Occipital lobe (tissue), 2 donors: ENCODE results near the gene GREB1. TPM values are rescaled to one million over a fixed set of nuclear protein-coding genes. Genes with fewer than 3 reads are reported as not detected.

Experiments used
- DNase-seq: peaks from one replicate; lab custom pipeline; 2025; lab: John Stamatoyannopoulos, UW
- total RNA-seq: library from RNA; depleted of rRNA; stranded (reverse); fragments of >200 nt; gene quantifications from one replicate; pipeline ENCODE4 v1.2.3, GENCODE V29; 2014

The GREB1 gene
- total RNA-seq, 1 donor from 2014 or later: 1.4 TPM

DNA sequence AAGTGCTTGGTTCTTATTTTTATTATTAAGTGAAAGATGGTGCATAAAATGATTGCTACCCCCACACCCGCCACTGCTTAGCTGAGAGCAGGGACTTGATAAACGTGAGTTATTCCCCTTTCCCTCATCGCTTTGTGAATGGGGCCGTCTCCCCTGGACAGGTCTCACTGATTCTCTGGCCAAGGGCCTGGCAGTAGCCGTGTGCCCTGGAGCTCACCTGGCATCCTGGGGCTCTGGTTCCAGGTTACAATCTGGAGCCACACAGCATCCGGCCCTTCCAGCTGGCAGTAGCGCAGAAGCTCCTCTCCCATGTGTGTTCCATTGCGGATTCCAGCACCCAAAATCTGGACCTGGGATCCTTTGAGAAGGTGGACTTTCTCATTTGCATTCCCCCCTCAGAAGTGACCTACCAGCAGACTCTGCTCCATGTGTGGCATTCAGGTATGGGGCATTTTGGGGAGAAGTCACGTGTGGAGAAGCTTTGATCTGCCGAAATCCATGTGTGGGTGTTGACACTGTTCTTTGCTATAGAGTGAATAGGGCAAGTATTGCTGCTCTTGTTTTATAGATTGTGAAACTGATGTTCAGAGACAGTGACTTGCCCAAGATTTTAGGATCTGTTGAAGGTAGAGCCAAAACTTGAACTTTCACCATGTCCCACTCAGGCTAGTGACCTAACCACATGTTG, 63.8 kb downstream of the GREB1 start:
- DNase-seq: no peak

DNA sequence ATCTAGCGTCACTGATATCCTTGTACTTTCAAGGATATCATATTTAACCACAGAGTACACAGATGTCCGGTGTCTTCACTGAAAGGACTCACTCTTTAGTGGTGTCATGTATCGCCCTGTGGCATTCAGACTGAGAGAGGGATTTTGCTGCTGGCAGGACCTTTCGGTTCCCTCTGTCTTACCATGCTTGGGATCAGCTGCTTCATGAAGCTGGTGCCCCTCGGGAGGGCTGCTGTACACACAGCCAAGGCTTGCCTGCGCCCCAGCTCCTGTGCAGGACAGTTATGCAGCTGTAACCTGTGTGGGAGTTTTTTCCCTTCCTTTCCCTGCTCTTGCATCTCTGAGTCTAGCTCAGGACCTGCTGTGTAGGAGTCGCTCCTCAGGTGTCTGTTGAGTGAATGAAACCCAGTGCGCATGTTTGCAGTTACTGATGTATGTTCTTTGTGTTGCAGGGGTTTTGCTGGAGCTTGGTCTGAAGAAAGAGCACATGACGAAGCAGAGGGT, 64.4 kb downstream of the GREB1 start:
- DNase-seq: no peak

DNA sequence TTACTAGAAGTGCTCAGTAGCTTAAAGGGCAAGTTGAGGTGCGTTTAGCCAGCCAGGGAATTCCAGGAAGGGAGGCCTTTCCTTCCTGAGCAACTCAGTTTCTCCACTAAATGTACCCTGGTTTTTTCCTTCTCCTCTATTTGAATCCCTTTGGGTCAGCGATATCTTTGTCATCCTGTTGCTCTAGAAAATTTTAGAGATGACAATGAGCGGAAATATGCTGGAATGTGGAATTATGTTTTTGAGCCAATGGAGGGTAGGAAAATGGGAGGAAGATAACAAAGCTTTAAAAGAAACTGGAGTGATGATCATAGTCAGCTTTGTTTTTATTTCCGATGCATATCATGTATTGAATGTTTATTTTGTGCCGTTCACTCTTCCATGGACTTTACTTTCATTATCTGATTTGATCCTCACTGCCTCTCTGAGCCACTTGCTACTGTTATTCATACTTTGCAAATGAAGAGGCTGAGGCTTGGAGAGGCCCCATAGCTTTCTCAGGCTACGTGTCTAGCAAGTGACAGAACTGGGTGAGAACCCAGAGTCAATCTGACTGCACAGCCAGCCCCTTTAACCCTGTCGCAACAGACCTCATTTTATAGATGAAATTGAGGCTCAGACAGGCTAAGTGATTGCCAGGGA, 68.8 kb downstream of the GREB1 start:
- no peak for DNase-seq

DNA sequence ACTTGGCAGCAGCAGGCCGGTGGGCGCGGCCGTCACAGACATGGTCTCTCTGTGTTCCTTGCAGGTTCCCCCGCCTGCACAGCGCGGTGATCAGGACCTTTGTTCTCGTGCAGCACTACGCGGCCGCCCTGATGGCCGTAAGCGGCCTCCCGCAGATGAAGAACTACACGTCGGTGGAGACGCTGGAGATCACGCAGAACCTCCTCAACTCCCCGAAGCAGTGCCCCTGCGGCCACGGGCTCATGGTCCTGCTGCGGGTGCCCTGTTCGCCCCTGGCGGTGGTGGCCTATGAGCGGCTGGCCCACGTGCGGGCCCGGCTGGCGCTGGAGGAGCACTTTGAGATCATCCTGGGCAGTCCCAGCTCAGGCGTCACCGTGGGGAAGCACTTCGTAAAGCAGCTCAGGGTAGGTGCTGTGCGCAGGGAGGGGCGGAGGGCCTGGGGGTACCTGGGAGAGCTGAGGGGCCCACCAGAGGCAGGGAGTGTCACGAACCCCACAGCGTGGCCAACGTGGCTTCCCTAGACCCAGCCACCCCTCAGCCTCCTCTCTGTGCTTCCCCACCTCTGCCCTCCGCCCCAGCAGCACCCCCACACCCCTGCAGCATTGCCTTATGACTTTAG, 76.9 kb downstream of the GREB1 start:
- no peak for DNase-seq

DNA sequence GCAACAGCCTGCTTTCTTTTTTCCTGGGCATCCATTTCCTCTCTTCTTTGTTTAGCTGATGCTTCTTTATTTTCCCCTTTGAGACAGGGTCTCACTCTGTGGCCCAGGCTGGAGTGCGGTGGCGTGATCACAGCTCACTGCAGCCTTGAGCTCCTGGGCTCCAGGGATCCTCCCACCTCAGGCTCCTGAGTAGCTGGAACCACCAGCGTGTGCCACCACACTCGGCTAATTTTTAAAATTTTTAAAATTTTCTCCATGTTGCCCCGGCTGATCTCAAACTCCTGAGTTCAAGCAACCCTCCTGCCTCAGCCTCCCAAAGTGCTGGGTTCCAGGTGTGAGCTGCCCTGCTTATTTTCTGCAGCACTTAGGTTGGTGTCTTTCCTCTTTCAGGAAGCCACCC, 77.4 kb downstream of the GREB1 start:
- no peak for DNase-seq

DNA sequence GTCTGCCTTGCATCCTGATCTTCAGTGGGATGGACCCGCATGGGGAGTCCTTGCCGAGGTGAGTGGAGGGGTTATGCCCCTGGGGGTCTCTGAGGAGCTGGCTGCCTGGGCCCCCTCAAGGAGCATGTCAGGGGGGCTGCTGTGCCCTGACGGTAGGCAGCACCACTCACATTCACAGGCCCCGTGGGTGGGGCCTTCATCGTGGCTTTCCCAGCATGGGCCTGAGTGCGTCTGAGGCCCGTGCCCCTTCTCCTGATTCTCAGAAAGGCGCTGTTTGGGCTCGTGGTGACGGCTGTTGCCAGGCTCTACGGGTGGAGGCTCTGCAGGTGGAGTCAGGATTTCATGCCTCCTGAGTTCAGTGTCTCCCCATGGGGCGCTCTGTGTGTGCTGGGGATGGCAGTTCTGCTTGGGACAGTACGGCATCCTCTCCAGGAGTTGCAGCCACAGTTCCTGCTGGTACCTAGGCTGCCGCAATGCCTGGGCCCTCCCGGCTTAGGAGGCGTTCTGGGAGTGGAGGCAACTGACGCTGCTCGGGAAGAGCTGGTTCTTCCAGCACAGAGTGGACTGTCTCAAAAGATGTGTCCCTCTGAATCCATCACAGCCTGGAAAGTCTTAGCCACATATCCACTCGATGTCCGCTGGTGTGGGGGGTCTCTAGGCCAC, 78.8 kb downstream of the GREB1 start:
- DNase-seq: no peak

DNA sequence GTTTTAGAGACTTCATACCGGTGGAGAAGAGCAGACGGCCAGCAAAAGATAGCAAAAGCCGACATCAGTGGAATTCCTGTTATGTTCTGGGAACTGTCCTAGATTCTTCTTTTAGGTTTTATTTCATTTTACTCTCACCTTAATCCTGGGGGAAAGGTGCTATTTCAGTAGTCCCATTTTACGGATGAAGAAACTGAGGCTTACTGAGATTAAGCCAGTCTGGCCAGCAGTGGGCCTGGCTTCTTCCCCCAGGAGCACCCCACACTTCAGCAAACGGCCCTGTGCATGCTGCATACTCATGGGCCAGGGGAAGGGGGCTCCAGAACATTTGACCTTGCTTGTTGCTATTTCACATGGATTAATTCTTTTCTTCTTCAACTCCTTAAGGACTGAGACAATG, 79.5 kb downstream of the GREB1 start:
- DNase-seq: no peak

DNA sequence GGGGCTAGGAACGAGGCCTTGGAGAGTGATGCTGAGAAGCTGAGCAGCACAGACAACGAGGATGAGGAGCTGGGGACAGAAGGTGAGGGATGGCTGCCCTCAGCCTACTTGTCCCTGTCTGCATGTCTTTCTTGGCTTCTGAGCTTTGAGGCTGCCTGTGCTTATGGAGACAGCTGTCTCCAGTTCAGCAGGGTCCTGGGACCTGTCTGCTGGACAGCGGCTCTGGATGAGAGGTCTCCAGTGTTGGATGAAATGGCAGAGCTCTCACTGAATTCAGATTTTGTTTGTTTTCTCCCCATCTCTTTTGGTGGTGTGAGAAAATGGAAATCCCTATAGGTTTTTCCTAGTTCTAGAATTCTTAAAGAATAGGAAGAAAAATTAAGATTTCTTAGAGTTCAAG, 81.4 kb downstream of the GREB1 start:
- DNase-seq: no peak

DNA sequence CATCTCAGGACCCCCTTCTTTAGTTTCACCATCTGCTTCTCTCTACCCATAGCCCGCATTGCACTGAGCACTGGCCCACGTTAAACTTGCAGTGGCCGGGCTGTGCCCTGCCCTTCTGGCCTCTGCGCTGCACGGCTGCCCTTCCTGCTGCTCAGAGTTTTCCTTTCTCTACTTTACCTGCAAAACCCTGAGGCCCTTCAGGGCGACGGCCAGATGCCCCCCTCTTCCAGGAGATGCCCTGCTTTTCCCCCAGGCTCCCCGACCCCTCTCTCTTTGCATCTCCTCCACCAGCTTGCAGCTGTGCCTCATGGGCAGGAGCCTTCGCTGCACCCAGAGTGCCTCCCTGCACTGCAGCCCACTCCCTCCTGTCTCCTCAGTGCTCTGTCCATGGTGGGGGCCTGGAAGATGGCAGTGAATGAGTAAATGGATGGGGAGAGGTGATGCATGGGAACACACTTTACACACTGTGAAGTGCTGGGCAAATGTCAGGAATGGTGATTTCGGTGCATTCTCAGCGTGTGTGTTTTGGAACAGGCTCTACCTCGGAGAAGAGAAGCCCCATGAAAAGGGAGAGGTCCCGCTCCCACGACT, 82.3 kb downstream of the GREB1 start:
- no peak for DNase-seq

DNA sequence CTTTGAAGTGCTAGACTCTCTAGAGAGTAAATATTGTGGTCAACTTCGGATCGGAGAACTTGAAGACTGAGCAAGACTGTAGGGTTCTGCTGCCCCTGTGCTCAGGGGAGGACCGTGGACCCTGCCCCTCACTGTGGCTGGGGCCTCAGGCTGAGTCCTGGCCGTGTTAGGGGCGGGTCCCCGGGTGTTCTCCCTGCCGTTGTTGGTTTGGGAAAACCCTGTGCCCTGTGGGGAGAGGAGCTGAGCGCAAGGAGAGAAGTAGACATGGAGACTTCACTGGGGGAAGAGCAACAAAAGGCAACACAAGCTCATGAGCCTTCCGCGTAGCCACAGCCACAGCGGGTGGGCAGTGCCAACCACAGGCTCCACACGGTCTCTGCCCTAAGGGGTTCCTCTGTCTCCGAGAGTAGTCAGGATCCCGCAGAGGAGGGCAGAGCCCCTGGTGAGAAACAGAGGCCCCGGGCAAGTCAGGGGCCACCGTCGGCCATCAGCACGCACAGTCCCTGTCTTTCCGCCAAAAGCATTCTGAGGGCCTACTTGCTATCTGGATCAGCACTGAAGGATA, 83.1 kb downstream of the GREB1 start:
- DNase-seq: no peak

DNA sequence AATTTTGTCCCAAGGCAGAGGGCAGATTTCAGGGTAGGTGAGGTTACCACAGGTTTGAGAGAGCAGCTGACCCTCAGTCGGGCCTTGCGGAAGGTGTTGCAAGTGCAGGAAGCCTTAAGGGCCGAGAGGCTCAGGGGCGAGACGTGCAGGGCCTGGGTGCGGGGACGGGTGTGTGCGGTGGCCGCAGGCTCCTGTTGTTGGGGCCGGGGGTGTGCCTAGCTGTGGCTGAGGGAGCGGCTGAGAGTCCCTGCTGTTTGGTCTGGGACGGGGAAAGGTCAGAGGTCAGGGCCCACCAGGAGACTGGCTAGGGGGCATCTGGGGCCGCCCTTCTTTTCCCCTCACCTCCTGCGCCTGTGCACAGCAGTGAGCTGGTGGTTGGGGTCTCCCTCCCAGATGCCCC, 83.7 kb downstream of the GREB1 start:
- no peak for DNase-seq

DNA sequence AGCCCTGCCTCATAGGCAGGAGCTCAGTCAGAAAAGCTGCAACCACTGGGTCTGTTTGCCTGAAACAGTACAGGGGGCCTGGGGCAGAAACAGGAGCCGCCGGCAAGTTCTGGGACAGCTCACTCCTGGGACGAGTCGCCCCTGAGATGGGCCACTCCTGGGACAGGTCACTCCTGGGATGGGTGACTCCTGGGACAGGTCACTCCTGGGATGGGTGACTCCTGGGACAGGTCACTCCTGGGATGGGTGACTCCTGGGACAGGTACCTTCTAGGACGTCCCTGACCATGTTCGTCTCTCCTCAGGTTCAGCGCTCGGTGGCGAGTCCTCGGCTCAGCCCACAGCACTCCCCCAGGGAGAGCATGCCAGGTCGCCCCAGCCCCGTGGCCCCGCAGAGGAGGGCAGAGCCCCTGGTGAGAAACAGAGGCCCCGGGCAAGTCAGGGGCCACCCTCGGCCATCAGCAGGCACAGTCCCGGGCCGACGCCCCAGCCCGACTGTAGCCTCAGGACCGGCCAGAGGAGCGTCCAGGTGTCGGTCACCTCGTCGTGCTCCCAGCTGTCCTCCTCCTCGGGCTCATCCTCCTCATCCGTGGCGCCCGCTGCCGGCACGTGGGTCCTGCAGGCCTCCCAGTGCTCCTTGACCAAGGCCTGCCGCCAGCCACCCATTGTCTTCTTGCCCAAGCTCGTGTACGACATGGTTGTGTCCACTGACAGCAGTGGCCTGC, 84.3 kb downstream of the GREB1 start:
- no peak for DNase-seq

DNA sequence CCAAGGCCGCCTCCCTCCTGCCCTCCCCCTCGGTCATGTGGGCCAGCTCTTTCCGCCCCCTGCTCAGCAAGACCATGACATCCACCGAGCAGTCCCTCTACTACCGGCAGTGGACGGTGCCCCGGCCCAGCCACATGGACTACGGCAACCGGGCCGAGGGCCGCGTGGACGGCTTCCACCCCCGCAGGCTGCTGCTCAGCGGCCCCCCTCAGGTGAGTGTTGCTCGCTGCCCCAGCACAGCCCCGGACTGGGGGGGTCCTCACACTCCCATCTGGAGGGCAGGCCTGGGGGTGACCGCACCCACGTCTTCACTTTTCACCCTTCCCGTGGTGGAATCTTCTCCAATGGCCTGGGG, 84.8 kb downstream of the GREB1 start:
- no peak for DNase-seq

DNA sequence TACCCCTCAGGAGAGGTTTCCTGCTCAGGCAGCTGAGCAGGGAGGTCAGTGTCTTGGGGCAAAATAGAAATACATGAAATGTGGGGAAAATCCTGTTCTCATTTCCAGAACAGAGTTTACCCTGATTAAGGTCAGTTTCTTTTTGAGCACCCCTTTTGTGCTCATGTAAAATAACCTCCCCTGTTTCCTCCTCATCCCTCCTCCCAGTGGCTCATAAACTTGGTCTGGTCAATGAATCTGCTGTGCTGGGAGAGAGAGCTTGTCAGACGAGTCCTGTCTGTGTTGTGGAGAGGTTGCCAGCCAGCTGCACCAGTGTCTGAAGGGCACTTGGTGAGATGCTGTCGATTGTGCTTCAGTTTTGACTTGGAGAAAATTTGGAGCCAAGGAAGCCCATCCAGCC, 87.6 kb downstream of the GREB1 start:
- no peak for DNase-seq

DNA sequence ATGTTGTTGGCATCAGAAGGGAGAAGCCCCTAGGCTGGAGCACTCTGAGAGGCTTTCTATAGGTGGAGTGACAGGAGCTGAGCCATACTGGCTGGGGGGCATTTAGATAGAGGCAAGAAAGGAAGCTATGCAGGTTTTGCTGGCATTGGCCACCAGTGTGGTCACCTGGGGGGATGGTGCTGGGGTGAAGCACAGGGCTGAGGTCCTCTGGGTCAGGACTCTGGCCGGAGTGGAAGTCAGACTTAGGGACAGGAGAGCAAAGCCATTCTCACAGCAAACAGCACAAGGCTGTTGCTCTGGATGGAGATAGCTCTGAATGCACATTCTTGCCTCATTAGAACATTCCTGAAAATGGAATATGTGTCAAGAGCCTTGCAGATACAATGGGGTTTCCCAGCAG, 88.8 kb downstream of the GREB1 start:
- DNase-seq: no peak

DNA sequence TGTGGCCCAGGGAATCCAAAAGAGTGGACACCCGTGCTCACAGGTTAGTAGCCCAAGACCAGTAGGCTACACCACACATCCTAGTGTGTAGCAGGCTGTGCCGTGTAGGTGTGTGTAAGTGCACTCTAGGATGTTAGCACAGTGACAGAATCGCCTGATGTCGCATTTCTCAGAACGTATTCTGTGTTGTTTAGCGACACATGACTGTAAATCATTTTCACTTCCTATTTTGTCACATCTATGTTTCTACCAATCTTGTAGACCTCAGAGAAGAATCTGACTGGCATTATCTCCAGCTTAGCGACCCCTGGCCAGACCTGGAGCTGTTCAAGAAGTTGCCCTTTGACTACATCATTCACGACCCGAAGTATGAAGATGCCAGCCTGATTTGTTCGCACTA, 91.0 kb downstream of the GREB1 start:
- DNase-seq: no peak

DNA sequence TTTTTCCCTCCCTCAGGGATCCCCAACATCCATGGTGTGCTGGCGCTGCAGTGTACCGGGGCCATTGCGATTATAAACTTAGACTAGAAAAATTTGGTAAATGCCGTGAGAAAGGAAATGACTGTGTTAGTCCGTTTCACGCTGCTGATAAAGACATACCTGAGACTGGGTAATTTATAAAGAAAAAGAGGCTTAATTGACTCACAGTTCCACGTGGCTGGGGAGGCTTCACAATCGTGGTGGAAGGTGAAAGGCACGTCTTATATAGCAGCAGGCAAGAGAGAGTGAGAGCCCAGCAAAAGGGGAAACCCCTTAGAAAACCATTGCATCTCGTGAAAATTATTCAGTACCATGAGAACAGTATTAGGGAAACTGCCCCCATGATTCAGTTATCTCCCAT, 91.8 kb downstream of the GREB1 start:
- DNase-seq: no peak

DNA sequence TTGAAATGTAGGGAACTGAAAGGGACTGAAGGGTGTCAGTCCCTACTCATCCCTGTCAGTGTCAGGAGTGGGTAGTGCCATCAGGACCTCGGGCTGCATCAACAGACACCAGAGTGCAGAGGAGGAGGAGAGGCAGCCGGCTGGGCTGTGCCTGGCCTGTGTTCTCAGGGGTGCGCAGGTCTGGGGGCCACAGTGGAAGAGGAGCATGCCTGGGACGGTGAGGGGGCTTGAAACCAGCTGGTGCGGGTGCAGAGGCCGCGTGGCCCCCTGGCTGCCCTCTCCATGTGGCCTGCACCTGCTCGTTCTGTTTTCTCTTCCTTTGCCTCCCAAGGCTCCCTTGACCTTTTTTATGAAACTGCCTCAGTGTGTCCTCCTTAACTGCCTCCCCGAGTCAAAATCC, 94.8 kb downstream of the GREB1 start:
- no peak for DNase-seq

DNA sequence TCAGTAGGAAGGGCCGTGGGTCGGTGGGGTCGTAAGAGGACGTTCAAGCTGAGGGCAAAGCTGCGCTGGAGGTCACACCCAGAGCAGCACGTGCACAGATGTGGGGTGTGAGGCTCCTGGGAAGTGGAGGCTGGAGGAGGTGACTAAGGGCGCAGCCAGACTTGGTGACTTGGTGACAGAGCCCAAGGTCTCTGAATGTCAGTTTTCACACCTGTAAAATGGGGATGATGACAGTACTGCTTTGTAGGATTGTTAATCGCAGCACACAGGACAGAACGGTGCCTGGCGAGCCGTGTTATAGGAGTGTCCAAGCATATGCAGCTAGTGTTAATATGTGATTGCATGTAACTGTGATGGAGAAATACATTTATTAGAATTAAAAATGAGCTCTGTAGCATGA, 95.4 kb downstream of the GREB1 start:
- no peak for DNase-seq

DNA sequence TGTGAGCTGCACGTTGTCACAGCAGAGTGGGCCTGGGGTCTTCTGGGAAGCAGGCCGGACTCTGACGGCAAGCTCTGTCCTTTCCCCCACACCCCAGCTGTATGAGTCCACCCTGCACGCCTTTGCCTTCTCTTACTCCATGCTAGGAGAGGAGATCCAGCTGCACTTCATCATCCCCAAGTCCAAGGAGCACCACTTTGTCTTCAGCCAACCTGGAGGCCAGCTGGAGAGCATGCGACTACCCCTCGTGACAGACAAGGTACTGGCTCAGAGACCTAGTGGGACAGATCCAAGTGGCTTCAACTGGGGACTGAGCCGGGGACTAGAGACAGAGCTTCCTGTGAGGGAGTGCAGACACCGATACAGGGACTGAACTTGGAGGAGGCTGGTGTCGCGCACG, 96.0 kb downstream of the GREB1 start:
- no peak for DNase-seq

DNA sequence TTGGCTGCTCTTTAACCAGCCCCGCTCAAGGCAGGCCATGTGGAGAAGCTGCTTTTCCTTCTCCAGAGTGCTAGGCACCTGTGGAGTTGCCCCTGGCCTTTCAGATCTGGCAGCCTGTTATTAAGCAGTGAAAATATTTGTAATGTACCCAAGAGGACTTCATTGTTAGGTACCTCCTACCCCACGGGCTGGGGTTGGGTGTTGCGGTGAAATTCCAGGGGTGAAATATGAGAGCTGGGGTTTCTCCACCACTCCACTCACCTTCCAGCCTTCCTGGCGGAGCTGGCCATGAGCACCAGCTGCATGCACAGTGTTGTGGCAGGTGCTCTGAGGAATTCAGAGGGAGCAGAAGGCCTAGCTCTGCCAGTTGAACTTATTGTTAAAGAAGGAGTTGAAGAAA, 97.0 kb downstream of the GREB1 start:
- no peak for DNase-seq
